ENCODE results near the gene MEIS1.

GRCh38 chr2:66421612-66422011 is 13.3 kb upstream of the MEIS1 start:
- TF ChIP-seq TAF1 (IDR thresholded peaks at IDR 0.05; ENCODE audit: borderline replicate concordance, low read depth, low read length) (no peak), POLR2AphosphoS5 (IDR thresholded peaks at IDR 0.05; ENCODE audit: low read depth, low read length) (no peak), POLR2A (IDR thresholded peaks at IDR 0.05; ENCODE audit: low read depth, low read length) (no peak)

Measured in GM12892 (cell line).